Measurements from ENCODE around the gene TTLL3. TPM values are rescaled to one million over a fixed set of nuclear protein-coding genes. Genes with fewer than 3 reads are reported as not detected.

Gene TTLL3
- total and polyA plus RNA-seq, 2 of the 4 experiments (the other 2 are of a cell fraction): 6.8 to 43.4 TPM

DNA sequence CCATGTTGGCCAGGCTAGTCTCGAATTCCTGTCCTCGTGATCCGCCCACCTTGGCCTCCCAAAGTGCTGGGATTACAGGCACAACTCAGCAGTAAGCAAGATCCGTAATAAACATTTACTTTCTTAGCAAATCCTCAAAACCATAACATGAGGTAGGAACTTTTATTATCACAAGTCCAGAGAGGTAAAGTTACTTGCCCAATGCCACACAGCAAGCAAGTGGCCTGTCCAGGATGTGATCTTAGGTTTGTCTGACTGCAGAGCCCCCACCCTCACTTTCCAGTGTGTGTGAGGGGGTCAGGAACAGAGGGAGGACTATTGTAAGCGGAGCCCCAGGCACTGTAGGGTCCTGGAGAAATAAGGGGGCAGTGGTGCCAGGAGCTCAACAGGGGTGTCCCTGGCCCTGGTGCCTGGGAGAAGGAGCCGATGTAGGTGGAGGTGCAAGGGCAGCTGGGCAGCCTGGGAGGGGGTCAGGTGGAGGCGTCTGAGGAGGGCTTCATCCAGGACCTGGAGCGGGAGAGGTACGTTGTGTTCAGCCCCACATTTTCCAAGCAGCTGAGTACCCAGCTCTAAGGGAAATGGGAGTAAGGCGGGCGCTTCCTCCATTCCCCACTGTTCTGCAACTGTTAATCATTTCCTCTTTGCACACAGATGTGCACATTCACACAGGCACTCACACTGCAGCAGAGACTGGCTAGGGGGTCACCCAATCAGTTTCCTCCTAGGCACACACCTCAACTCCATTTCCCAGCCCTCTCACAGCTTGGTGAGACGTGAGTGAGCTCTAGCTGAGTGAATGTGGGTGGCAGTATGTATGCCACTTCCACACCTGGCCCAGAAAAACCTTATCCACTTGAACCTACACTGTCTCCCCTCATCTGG, 27.9 kb downstream of the TTLL3 start:
- in situ Hi-C loops (cut with MboI; ENCODE audit: low sequenced_read_pairs): no loop called here

More for the DNA sequence above, 27.9 kb downstream of the TTLL3 start:
- Histone ChIP-seq H3K36me3 (ENCODE audit: control insufficient read depth, insufficient read depth, low read length) (peaks cover 53% of the 10 kb centered on the region), H2BK20ac (ENCODE audit: low read depth, low read length) (no peak overlapping the region), H3K4me1 (ENCODE audit: control insufficient read depth, insufficient read depth, low read length) (no peaks in the 10 kb centered on the region), H3K14ac (replicated peaks; ENCODE audit: low read depth, low read length) (no peak overlapping the region), H3K4me2 (ENCODE audit: low read depth, low read length) (no peak overlapping the region), H4K5ac (ENCODE audit: low read depth, low read length) (no peak overlapping the region), H3K9ac (ENCODE audit: low read depth, low read length) (no peak overlapping the region), H2AK9ac (replicated peaks; ENCODE audit: low read depth, low read length, poor library complexity) (peak overlapping the region; percentile 52), H3K27ac (ENCODE audit: insufficient read depth, low read length) (no peak overlapping the region), H3K4me3 (ENCODE audit: insufficient read depth, low read depth, low read length) (no peak overlapping the region), H2AFZ (replicated peaks; ENCODE audit: low read length, poor library complexity) (no peak overlapping the region), H4K91ac (ENCODE audit: insufficient read depth, low read depth, low read length) (no peak overlapping the region), H3K79me1 (ENCODE audit: low read depth in 1 of 2, low read length in 2 of 2) (peaks cover 9 to 17% of the 10 kb centered on the region in 2 experiments), H3K18ac (ENCODE audit: low read depth, low read length) (no peak overlapping the region), H2BK15ac (ENCODE audit: low read depth, low read length) (no peak overlapping the region), H3K4ac (ENCODE audit: low read depth, low read length) (no peak overlapping the region), H4K20me1 (ENCODE audit: insufficient read depth, low read length) (no peaks in the 10 kb centered on the region; the same call in 1 of the 2 replicates), H2BK120ac (ENCODE audit: low read depth, low read length) (no peak overlapping the region), H3K27me3 (ENCODE audit: control insufficient read depth, insufficient read depth, low read length) (no peaks in the 10 kb centered on the region), H3K23ac (ENCODE audit: low read depth, low read length) (no peak overlapping the region), H4K8ac (ENCODE audit: low read depth in 2 of 2, low read length in 2 of 2) (no peak overlapping the region), H2AK5ac (ENCODE audit: low read depth, low read length) (no peak overlapping the region), H2BK5ac (ENCODE audit: low read depth, low read length, poor library complexity, severe bottlenecking) (no peak overlapping the region), H3K56ac (ENCODE audit: extremely low read depth, insufficient read depth, low read length) (no peak overlapping the region), H3K9me1 (ENCODE audit: insufficient read depth, low read length) (no peaks in the 10 kb centered on the region), H3K9me3 (ENCODE audit: control insufficient read depth, insufficient read depth, low read length) (no peaks in the 10 kb centered on the region)
- TF ChIP-seq, protein P1, sequence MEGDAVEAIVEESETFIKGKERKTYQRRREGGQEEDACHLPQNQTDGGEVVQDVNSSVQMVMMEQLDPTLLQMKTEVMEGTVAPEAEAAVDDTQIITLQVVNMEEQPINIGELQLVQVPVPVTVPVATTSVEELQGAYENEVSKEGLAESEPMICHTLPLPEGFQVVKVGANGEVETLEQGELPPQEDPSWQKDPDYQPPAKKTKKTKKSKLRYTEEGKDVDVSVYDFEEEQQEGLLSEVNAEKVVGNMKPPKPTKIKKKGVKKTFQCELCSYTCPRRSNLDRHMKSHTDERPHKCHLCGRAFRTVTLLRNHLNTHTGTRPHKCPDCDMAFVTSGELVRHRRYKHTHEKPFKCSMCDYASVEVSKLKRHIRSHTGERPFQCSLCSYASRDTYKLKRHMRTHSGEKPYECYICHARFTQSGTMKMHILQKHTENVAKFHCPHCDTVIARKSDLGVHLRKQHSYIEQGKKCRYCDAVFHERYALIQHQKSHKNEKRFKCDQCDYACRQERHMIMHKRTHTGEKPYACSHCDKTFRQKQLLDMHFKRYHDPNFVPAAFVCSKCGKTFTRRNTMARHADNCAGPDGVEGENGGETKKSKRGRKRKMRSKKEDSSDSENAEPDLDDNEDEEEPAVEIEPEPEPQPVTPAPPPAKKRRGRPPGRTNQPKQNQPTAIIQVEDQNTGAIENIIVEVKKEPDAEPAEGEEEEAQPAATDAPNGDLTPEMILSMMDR (conservative IDR thresholded peaks at IDR 0.05; ENCODE audit: low read depth, low read length): no peak
- TF ChIP-seq RFX5 (IDR thresholded peaks at IDR 0.05; ENCODE audit: low read depth, low read length) (no peak), CHD1 (IDR thresholded peaks at IDR 0.05; ENCODE audit: low read depth, low read length) (no peak), CEBPB (IDR thresholded peaks at IDR 0.05; ENCODE audit: low read depth, low read length) (no peak), RCOR1 (IDR thresholded peaks at IDR 0.05; ENCODE audit: insufficient replicate concordance, low read length) (no peak)
- DNase-seq: no peak
- 100% methylated on average over 5 of the region's 12 CpGs; no CpG with 5 or more reads in 1 of the 2 experiments for WGBS, 2 experiments (ENCODE audit: extremely low coverage in 2 of 2, insufficient read length in 1 of 2)
- intact Hi-C loops (cut with micrococcal nuclease): no loop called here
- CTCF ChIA-PET: no interaction called here
- POLR2A ChIA-PET (ENCODE audit: unreplicated experiment): interaction anchor here (0.6 kb wide), 1 partner anchor 1972 kb away, joined by 7 read pairs; no protein-coding TSS in a partner anchor
- no TSS peak for BruUV-seq (replicated peaks)
- no peak for ATAC-seq (ENCODE audit: low read depth)
- dilution Hi-C loops (cut with HindIII; ENCODE audit: low sequenced_read_pairs, unreplicated experiment): no loop called here
